ENCODE results near the gene RIMBP2. TPM values are rescaled to one million over a fixed set of nuclear protein-coding genes. Genes with fewer than 3 reads are reported as not detected.
"Not testable (repeated sequence)": the region's sequence is repeated elsewhere in the genome, so short reads cannot be mapped to it uniquely, and the experiment has no call there.

RIMBP2 gene
- total RNA-seq, 1 donor from 2014 or later = 0.27 TPM

- DNase-seq (no peak), ATAC-seq (no peak)
- no peak for TF ChIP-seq CTCF (IDR thresholded peaks at IDR 0.05)
- H3K4me1 ChIP-seq = no peaks in the 10 kb centered on the region
- no peak overlapping the region for H3K4me3 ChIP-seq
- H3K27me3 ChIP-seq (ENCODE audit: low read depth) = peaks cover 4% of the 10 kb centered on the region
- intact Hi-C loops (cut with DNase I) = no loop called here
- no peaks in the 10 kb centered on the region for H3K9me3 ChIP-seq
- H3K36me3 ChIP-seq = no peaks in the 10 kb centered on the region
- H3K27ac ChIP-seq = no peak overlapping the region
These were observed 127.2 kb downstream of the RIMBP2 start for GRCh38 chr12:130588696-130589539.

GRCh38 chr12:130587966-130588365, 128.1 kb downstream of the RIMBP2 start:
- no peaks in the 10 kb centered on the region for H3K4me1 ChIP-seq
- no peaks in the 10 kb centered on the region for H3K36me3 ChIP-seq
- H3K27ac ChIP-seq = no peak overlapping the region
- ATAC-seq (no peak), DNase-seq (no peak)
- intact Hi-C loops (cut with DNase I) = no loop called here
- no peaks in the 10 kb centered on the region for H3K27me3 ChIP-seq (ENCODE audit: low read depth)
- no peak overlapping the region for H3K4me3 ChIP-seq
- no peaks in the 10 kb centered on the region for H3K9me3 ChIP-seq
- TF ChIP-seq CTCF (IDR thresholded peaks at IDR 0.05) = no peak

- intact Hi-C loops (cut with DNase I); H3K4me3 ChIP-seq: not testable (repeated sequence)
These were observed 131.6 kb downstream of the RIMBP2 start for GRCh38 chr12:130584475-130584874.

GRCh38 chr12:130583800-130584199, 132.3 kb downstream of the RIMBP2 start:
- no peak overlapping the region for H3K4me3 ChIP-seq
- intact Hi-C loops (cut with DNase I) = no loop called here
- H3K9me3 ChIP-seq = no peaks in the 10 kb centered on the region
- DNase-seq (no peak), ATAC-seq (no peak)
- no peaks in the 10 kb centered on the region for H3K4me1 ChIP-seq
- H3K36me3 ChIP-seq = no peaks in the 10 kb centered on the region
- no peak for TF ChIP-seq CTCF (IDR thresholded peaks at IDR 0.05)
- no peak overlapping the region for H3K27ac ChIP-seq
- H3K27me3 ChIP-seq (ENCODE audit: low read depth) = no peaks in the 10 kb centered on the region

More at GRCh38 chr12:130584475-130584874, 131.6 kb downstream of the RIMBP2 start:
- not testable (repeated sequence) for DNase-seq; ATAC-seq; H3K27ac ChIP-seq; H3K9me3 ChIP-seq; H3K36me3 ChIP-seq; H3K4me1 ChIP-seq; H3K27me3 ChIP-seq (ENCODE audit: low read depth)

- Histone ChIP-seq H3K4me3 (no peak overlapping the region), H3K9me3 (no peaks in the 10 kb centered on the region), H3K27me3 (ENCODE audit: low read depth) (no peaks in the 10 kb centered on the region), H3K36me3 (no peaks in the 10 kb centered on the region), H3K4me1 (no peaks in the 10 kb centered on the region), H3K27ac (no peak overlapping the region)
- no peak for TF ChIP-seq CTCF (IDR thresholded peaks at IDR 0.05)
- intact Hi-C loops (cut with DNase I) = no loop called here
- ATAC-seq (no peak), DNase-seq (no peak)
These were observed 132.8 kb downstream of the RIMBP2 start for GRCh38 chr12:130583317-130583716.

- Histone ChIP-seq H3K36me3 (no peaks in the 10 kb centered on the region), H3K9me3 (no peaks in the 10 kb centered on the region), H3K27me3 (ENCODE audit: low read depth) (no peaks in the 10 kb centered on the region), H3K27ac (no peak overlapping the region), H3K4me1 (no peaks in the 10 kb centered on the region), H3K4me3 (no peak overlapping the region)
- DNase-seq (no peak), ATAC-seq (no peak)
- intact Hi-C loops (cut with DNase I) = no loop called here
- TF ChIP-seq CTCF (IDR thresholded peaks at IDR 0.05) = no peak
These were observed 133.8 kb downstream of the RIMBP2 start for GRCh38 chr12:130582286-130582685.
